Naive B cell (primary cell): ENCODE measurements around the gene TSPYL4. TPM values are rescaled to one million over a fixed set of nuclear protein-coding genes. Genes with fewer than 3 reads are reported as not detected.

ENCODE experiments used
- ATAC-seq, 2 donors: fragments of 150-1000 bp; cut with Tn5 transposase; 2 replicates each; pipeline ENCODE4 v1.10.0; 2021; ENCODE audit warnings: low read depth in 2 of 2, mild to moderate bottlenecking in 2 of 2, moderate library complexity in 2 of 2
- DNase-seq: peaks from one replicate; pipeline ENCODE4 v3.0.0; 2022
- H3K27ac Mint-ChIP-seq, 6 donors: one replicate each; pipeline ENCODE4 v1.8.0; 2020 to 2022; ENCODE audit warnings: mild to moderate bottlenecking in 6 of 6, mixed read lengths in 6 of 6, moderate library complexity in 5 of 6, inconsistent platforms in 2 of 6
- H3K27me3 Mint-ChIP-seq, 3 donors: one replicate each; pipeline ENCODE4 v1.8.0; 2021 to 2022; ENCODE audit warnings: mixed read lengths in 3 of 3, mild to moderate bottlenecking in 1 of 3
- H3K36me3 Mint-ChIP-seq, 2 donors: one replicate each; pipeline ENCODE4 v1.8.0; 2020 to 2022; ENCODE audit warnings: mixed read lengths in 2 of 2, inconsistent platforms in 1 of 2, mild to moderate bottlenecking in 1 of 2
- H3K4me1 Mint-ChIP-seq, 3 donors: one replicate each; pipeline ENCODE4 v1.8.0; 2020 to 2022; ENCODE audit warnings: mixed read lengths in 3 of 3, inconsistent platforms in 1 of 3, mild to moderate bottlenecking in 1 of 3, moderate library complexity in 1 of 3
- H3K4me3 Mint-ChIP-seq, 8 donors: one replicate each; pipeline ENCODE4 v1.8.0; 2020 to 2022; ENCODE audit warnings: mild to moderate bottlenecking in 8 of 8, mixed read lengths in 8 of 8, moderate library complexity in 8 of 8, inconsistent platforms in 2 of 8
- H3K9me3 Mint-ChIP-seq, 7 donors: one replicate each; pipeline ENCODE4 v1.8.0; 2020 to 2022; ENCODE audit warnings: mixed read lengths in 7 of 7, mild to moderate bottlenecking in 5 of 7, inconsistent platforms in 2 of 7, moderate library complexity in 1 of 7
- polyA plus RNA-seq, 6 donors: library from polyadenylated mRNA; unstranded; fragments of 300-500 nt; fragmentation: Illumina TruSeq; gene quantifications; one replicate each; pipeline ENCODE4 v1.2.3, GENCODE V29; 2021; ENCODE audit warnings: low read depth in 6 of 6

TSPYL4 gene
- polyA plus RNA-seq, 6 donors from 2014 or later: 11.6 to 17.8 (median 14.4) TPM

- Mint-ChIP-seq H3K4me3 (no peak overlapping the region), H3K4me1 (no peaks in the 10 kb centered on the region), H3K27me3 (no peaks in the 10 kb centered on the region), H3K27ac (no peak overlapping the region), H3K9me3 (no peaks in the 10 kb centered on the region), H3K36me3 (no peaks in the 10 kb centered on the region)
- ATAC-seq (no peak), DNase-seq (no peak)
These were observed 45.7 kb downstream of the TSPYL4 start for GRCh38 chr6:116208056-116208785.

- ATAC-seq: no peak
- no peaks in the 10 kb centered on the region for H3K9me3 Mint-ChIP-seq
- H3K4me1 Mint-ChIP-seq: no peaks in the 10 kb centered on the region
- H3K36me3 Mint-ChIP-seq: no peaks in the 10 kb centered on the region
- H3K4me3 Mint-ChIP-seq: no peak overlapping the region
- no peak overlapping the region for H3K27ac Mint-ChIP-seq
- no peaks in the 10 kb centered on the region for H3K27me3 Mint-ChIP-seq
- DNase-seq: no peak
These were observed 47.5 kb downstream of the TSPYL4 start for GRCh38 chr6:116206231-116206903.

GRCh38 chr6:116205281-116205680 lies 48.6 kb downstream of the TSPYL4 start:
- Mint-ChIP-seq H3K27ac (no peak overlapping the region), H3K27me3 (no peaks in the 10 kb centered on the region), H3K36me3 (no peaks in the 10 kb centered on the region), H3K4me3 (no peak overlapping the region), H3K4me1 (no peaks in the 10 kb centered on the region), H3K9me3 (no peaks in the 10 kb centered on the region)
- no peak for DNase-seq
- ATAC-seq: no peak

- H3K4me3 Mint-ChIP-seq: no peak overlapping the region
- DNase-seq (no peak), ATAC-seq (no peak)
- H3K27me3 Mint-ChIP-seq: no peaks in the 10 kb centered on the region
- H3K9me3 Mint-ChIP-seq: no peaks in the 10 kb centered on the region
- no peak overlapping the region for H3K27ac Mint-ChIP-seq
- H3K36me3 Mint-ChIP-seq: peaks cover 9% of the 10 kb centered on the region in 2 donors
- H3K4me1 Mint-ChIP-seq: no peaks in the 10 kb centered on the region
These were observed 52.3 kb downstream of the TSPYL4 start for GRCh38 chr6:116201538-116201937.

- no peak overlapping the region for H3K27ac Mint-ChIP-seq
- DNase-seq: no peak
- no peak overlapping the region for H3K4me3 Mint-ChIP-seq
- no peak for ATAC-seq
- H3K9me3 Mint-ChIP-seq: no peaks in the 10 kb centered on the region
- H3K36me3 Mint-ChIP-seq: peaks cover 9% of the 10 kb centered on the region in 2 donors
- H3K27me3 Mint-ChIP-seq: no peaks in the 10 kb centered on the region
- H3K4me1 Mint-ChIP-seq: peaks cover 0 to 2% (median 0%) of the 10 kb centered on the region in 3 donors
These were observed 53.1 kb downstream of the TSPYL4 start for GRCh38 chr6:116200619-116201249.

Other genes starting within 250 kb of the TSPYL4 start
- gene FRK, start 193.2 kb downstream of the TSPYL4 start, polyA plus RNA-seq: not detected
- gene NT5DC1, start 153.2 kb downstream of the TSPYL4 start, polyA plus RNA-seq: 10 to 100 TPM; 59.0 to 94.7 (median 72.8) TPM
- under 1 TPM in 3 of 6 donors, not detected in 3; 0.12 to 0.18 (median 0.16) TPM for gene COL10A1, start 127.9 kb downstream of the TSPYL4 start, polyA plus RNA-seq
- 10 to 100 TPM; 51.5 to 94.2 (median 68.1) TPM for gene TSPYL1, start 25.9 kb upstream of the TSPYL4 start, polyA plus RNA-seq
- gene DSE, start 116.9 kb upstream of the TSPYL4 start, polyA plus RNA-seq: 10 to 100 TPM in 5 of 6 donors, 1 to 10 TPM in 1; 6.9 to 28.5 (median 21.2) TPM
- gene CALHM6, start 207.3 kb upstream of the TSPYL4 start, polyA plus RNA-seq: 1,000 to 10,000 TPM in 1 of 6 donors, 100 to 1,000 TPM in 5; 687 to 1,118 (median 783) TPM